K562 (cell line): Measurements from ENCODE around the gene ENDOD1. TPM values are rescaled to one million over a fixed set of nuclear protein-coding genes. Genes with fewer than 3 reads are reported as not detected.

Source experiments
- ATAC-seq: fragments of 200-7000 bp; cut with Tn5 transposase; 3 replicates; pipeline ENCODE4 v1.9.1; 2020; ENCODE audit warnings: moderate library complexity
- BruUV-seq: library from RNA; stranded (reverse); fragments of 400-500 nt; replicated peaks from 2 replicates; lab custom pipeline; 2021; lab: Mats Ljungman, UMichigan
- CTCF ChIA-PET: fragments of 300-600 bp; formaldehyde crosslinking; extraction: SDS; loops from one replicate; lab custom pipeline; 2021; ENCODE audit warnings: low intra/inter-chr PET ratio; lab: Yijun Ruan, JAX
- POLR2A ChIA-PET: fragments of 300-600, 350-650 bp; sonication (Branson Sonifier 250); formaldehyde crosslinking; extraction: SDS; loops from one replicate; lab custom pipeline; 2021; ENCODE audit warnings: antibody characterized with exemption, inconsistent platforms; lab: Yijun Ruan, JAX
- DNase-seq, 4 experiments: peaks; one replicate each; pipeline versions ENCODE4 v3.0.0 to v3.0.0-alpha.2; 2011 to 2018; ENCODE audit warnings: low spot score in 3 of 4, mixed read lengths in 3 of 4; ENCODE audit errors: extremely low read depth in 1 of 4
- FAIRE-seq: peaks from 2 replicates; lab custom pipeline; 2011; peaks lifted over from hg19 to GRCh38; lab: Jason Lieb, UNC
- H2AFZ ChIP-seq: 2 replicates; pipeline ENCODE4 v1.6.0; 2011; ENCODE audit warnings: low read depth, low read length, control low read depth, inconsistent platforms
- H3K27ac ChIP-seq: fragments of 200-600 bp; 3 replicates; pipeline ENCODE4 v1.8.0; 2011; ENCODE audit warnings: low read depth, mild to moderate bottlenecking, control low read depth, inconsistent platforms, low read length, moderate library complexity, mixed read lengths; ENCODE audit errors: extremely low read depth
- H3K27me3 ChIP-seq, 2 experiments: fragments of 300-600 bp in 1 of 2; 2 replicates in 1 of 2; 3 replicates in 1 of 2; pipeline versions ENCODE4 v1.6.0 to v1.8.0; 2011; ENCODE audit warnings: inconsistent platforms in 2 of 2, low read length in 2 of 2, mild to moderate bottlenecking in 1 of 2, mixed read lengths in 1 of 2, moderate library complexity in 1 of 2; ENCODE audit not compliant: control insufficient read depth in 2 of 2, insufficient read depth in 2 of 2
- H3K36me3 ChIP-seq: fragments of 300-600 bp; 3 replicates; pipeline ENCODE4 v1.8.0; 2011; ENCODE audit warnings: mild to moderate bottlenecking, low read length, inconsistent platforms; ENCODE audit not compliant: control insufficient read depth, insufficient read depth
- H3K4me1 ChIP-seq, 2 experiments: fragments of 200-600 bp in 1 of 2; replicated peaks in 1 of 2; 2 replicates in 1 of 2; 3 replicates in 1 of 2; pipeline versions ENCODE4 v1.5.1 to v1.8.0; 2011; ENCODE audit warnings: inconsistent platforms in 2 of 2, low read length in 2 of 2, mild to moderate bottlenecking in 1 of 2, mixed read lengths in 1 of 2, moderate library complexity in 1 of 2; ENCODE audit not compliant: control insufficient read depth in 2 of 2, insufficient read depth in 2 of 2
- H3K4me2 ChIP-seq: 2 replicates; pipeline ENCODE4 v1.6.1; 2011; ENCODE audit warnings: low read length, control low read depth, inconsistent platforms, mixed read lengths; ENCODE audit not compliant: insufficient read depth
- H3K4me3 ChIP-seq: fragments of 200-600 bp; sonication (generic), shearing (Covaris generic); 2 replicates; pipeline ENCODE4 v1.5.1; 2016; ENCODE audit warnings: control low read depth, inconsistent platforms
- H3K79me2 ChIP-seq: fragments of 200-600 bp; 3 replicates; pipeline ENCODE4 v1.8.0; 2011; ENCODE audit warnings: low read length, inconsistent platforms; ENCODE audit not compliant: control insufficient read depth, insufficient read depth
- H3K9ac ChIP-seq, 2 experiments: 2 replicates each; pipeline versions ENCODE4 v1.6.0 to v1.6.1; 2011; ENCODE audit warnings: low read depth in 2 of 2, low read length in 2 of 2, control low read depth in 1 of 2, inconsistent platforms in 1 of 2, mild to moderate bottlenecking in 1 of 2, mixed read lengths in 1 of 2; ENCODE audit not compliant: insufficient read depth in 1 of 2
- H3K9me1 ChIP-seq: one replicate; pipeline ENCODE4 v1.6.0; 2011; ENCODE audit warnings: inconsistent platforms, mild to moderate bottlenecking, low read length, moderate library complexity; ENCODE audit not compliant: control insufficient read depth, insufficient read depth
- H3K9me3 ChIP-seq: replicated peaks from 2 replicates; pipeline ENCODE4 v1.5.1; 2011; ENCODE audit warnings: low read depth, low read length, inconsistent platforms; ENCODE audit not compliant: control insufficient read depth, insufficient read depth
- H4K20me1 ChIP-seq: replicated peaks from 2 replicates; pipeline ENCODE4 v1.6.1; 2011; ENCODE audit warnings: low read length, inconsistent platforms, mixed read lengths; ENCODE audit not compliant: control insufficient read depth, insufficient read depth
- CAMTA2 ChIP-seq: fragments of 250-450 bp; sonication (Bioruptor Pico); conservative IDR thresholded peaks from 2 replicates; pipeline ENCODE4 v1.5.1; 2022
- CSDE1 ChIP-seq, 2 experiments: fragments of 450-650 bp; IDR thresholded peaks; 2 replicates each; pipeline ENCODE4 v1.6.1; 2016; ENCODE audit warnings: mild to moderate bottlenecking in 1 of 2
- DACH1 ChIP-seq: fragments of 450-650 bp; IDR thresholded peaks from 2 replicates; pipeline ENCODE4 v1.6.1; 2018; ENCODE audit not compliant: partially characterized antibody
- FIP1L1 ChIP-seq: fragments of 200-400 bp; formaldehyde crosslinking; IDR thresholded peaks from 2 replicates; pipeline ENCODE4 v1.6.1; 2018; ENCODE audit warnings: mild to moderate bottlenecking, low read depth, low read length; ENCODE audit not compliant: poor library complexity, severe bottlenecking
- FOS ChIP-seq: IDR thresholded peaks from 3 replicates; pipeline ENCODE4 v1.6.1; 2011; ENCODE audit not compliant: insufficient read length; ENCODE audit errors: extremely low read depth
- MED1 ChIP-seq: sonication (generic); formaldehyde crosslinking; IDR thresholded peaks from 2 replicates; pipeline ENCODE4 v1.8.1; 2023; ENCODE audit warnings: missing genetic modification reagents, borderline replicate concordance
- MYC ChIP-seq, 2 experiments: fragments of 250-450 bp in 1 of 2; sonication (Bioruptor Pico) in 1 of 2; IDR thresholded peaks; 2 replicates each; pipeline versions ENCODE4 v1.5.1 to v1.6.1; 2012 to 2021; ENCODE audit warnings: low read depth in 2 of 2, borderline replicate concordance in 1 of 2, improper control_type of control experiment in 1 of 2, low read length in 1 of 2, mild to moderate bottlenecking in 1 of 2, moderate library complexity in 1 of 2
- RCOR1 ChIP-seq, 2 experiments: IDR thresholded peaks; 2 replicates each; pipeline ENCODE4 v1.6.1; 2012; ENCODE audit warnings: low read depth in 2 of 2, low read length in 2 of 2, borderline replicate concordance in 1 of 2, improper control_type of control experiment in 1 of 2
- SRSF9 ChIP-seq: fragments of 200-400 bp; formaldehyde crosslinking; IDR thresholded peaks from 2 replicates; pipeline ENCODE4 v1.6.1; 2017; ENCODE audit warnings: low read depth, low read length, borderline replicate concordance
- TEAD4 ChIP-seq, 2 experiments: sonication (generic) in 1 of 2; formaldehyde crosslinking in 1 of 2; IDR thresholded peaks; 2 replicates each; pipeline versions ENCODE4 v1.6.1 to v1.8.0; 2012 to 2022; ENCODE audit warnings: borderline replicate concordance in 1 of 2, inconsistent platforms in 1 of 2, low read length in 1 of 2, mild to moderate bottlenecking in 1 of 2, missing genetic modification reagents in 1 of 2
- YBX1 ChIP-seq: fragments of 450-650 bp; IDR thresholded peaks from 2 replicates; pipeline ENCODE4 v1.7.1; 2016; ENCODE audit warnings: mild to moderate bottlenecking
- ZBTB49 ChIP-seq: sonication (generic); formaldehyde crosslinking; IDR thresholded peaks from 2 replicates; pipeline ENCODE4 v1.8.0; 2022; ENCODE audit warnings: missing genetic modification reagents, mild to moderate bottlenecking, borderline replicate concordance
- ZNF140 ChIP-seq: fragments of 250-450 bp; sonication (Bioruptor Pico); IDR thresholded peaks from 2 replicates; pipeline ENCODE4 v1.8.0; 2021; ENCODE audit warnings: moderate library complexity, mild to moderate bottlenecking, inconsistent platforms
- ZNF24 ChIP-seq: fragments of 450-650 bp; IDR thresholded peaks from 2 replicates; pipeline ENCODE4 v1.6.1; 2016
- WGBS: fragments of 100-300 bp; shearing (Covaris generic); methylation state at CpG from one replicate; pipeline ENCODE4 v1.1.6; 2016; ENCODE audit warnings: low coverage, mixed read lengths; ENCODE audit not compliant: insufficient coverage; ENCODE audit errors: missing lambda C conversion rate; 5-methylcytosine and 5-hydroxymethylcytosine counted together
- in situ Hi-C: fragments of 300-500 bp; cut with MboI; formaldehyde crosslinking; loops from 4 replicates; pipeline ENCODE4 v1.15.0; 2018; ENCODE audit warnings: inconsistent platforms, mixed read lengths
- intact Hi-C: fragments of 100-400 bp; cut with micrococcal nuclease; formaldehyde crosslinking; loops from 2 replicates; pipeline ENCODE4 v1.14.2; 2022
- polyA plus RNA-seq, 8 experiments: library from polyadenylated mRNA; depleted of rRNA in 4 of 8; stranded (reverse) in 5 of 8; unstranded in 3 of 8; fragments of >200 nt; fragmentation: Nextera tagmentation in 2 of 8; fragmentation: Illumina TruSeq in 1 of 8; extraction: Ambion mirVana in 2 of 8; extraction: Trizol in 1 of 8; gene quantifications; 2 replicates each; pipeline versions ENCODE4 v1.2.1 to v1.2.3, GENCODE V29; 2011 to 2014; ENCODE audit warnings: inconsistent platforms in 1 of 8, missing spikeins in 1 of 8
- total RNA-seq, 7 experiments: library from RNA; depleted of rRNA in 6 of 7; stranded (reverse); fragments of >200 nt in 6 of 7; fragmentation: Illumina TruSeq in 2 of 7; extraction: Trizol in 2 of 7; gene quantifications; 2 replicates each; pipeline versions ENCODE4 v1.2.1 to v1.2.3, GENCODE V29; 2011 to 2021; ENCODE audit warnings: low replicate concordance in 1 of 7
- TF ChIP-seq, protein P1 (sequence below): sonication (generic); formaldehyde crosslinking; IDR thresholded peaks from 2 replicates; pipeline ENCODE4 v1.8.1; 2022; ENCODE audit warnings: missing genetic modification reagents

The ENDOD1 gene
- total and polyA plus RNA-seq, 9 of the 15 experiments (the other 6 are each of a cell fraction or from before 2014, with no cell fraction given) = 4.2 to 11.8 (median 9.3) TPM

GRCh38 chr11:95067039-95067840 is 22.4 kb upstream of the ENDOD1 start:
- FAIRE-seq = peak; percentile 35
- ChIA-PET POLR2A (interaction anchor here (0.6 to 3.7 kb wide), 28 partner anchors 9 to 1275 kb away, joined by 3 to 29 read pairs (median 4); partner anchors contain the start of gene ENDOD1), CTCF (no interaction called here)
- Histone ChIP-seq H4K20me1 (no peaks in the 10 kb centered on the region), H3K27me3 (no peaks in the 10 kb centered on the region), H3K4me2 (peak overlapping the region; percentile 97), H3K27ac (peak overlapping the region; percentile 94), H3K4me3 (peak overlapping the region; percentile 86), H3K4me1 (peaks cover 0 to 5% of the 10 kb centered on the region in 2 experiments; a peak in 3 of 5 replicates), H2AFZ (peak overlapping the region; percentile 95), H3K9me3 (no peaks in the 10 kb centered on the region), H3K79me2 (peaks cover 38% of the 10 kb centered on the region), H3K9me1 (no peaks in the 10 kb centered on the region), H3K9ac (peak overlapping the region; percentile 96 to 100), H3K36me3 (peaks cover 9% of the 10 kb centered on the region; the same call in 2 of the 3 replicates)
- BruUV-seq = no TSS peak
- WGBS = under 1% methylated on average over 74 of the region's 98 CpGs
- DNase-seq = peak; percentile 64 to 88 (median 68)
- in situ Hi-C loops = no loop called here
- intact Hi-C loops = loop anchor here (5.0 to 10.0 kb wide), 4 partner anchors 95 to 698 kb away; partner anchors contain the start of genes CWC15, KDM4D and SESN3
- ATAC-seq = peak; percentile 87
- TF ChIP-seq, protein P1, sequence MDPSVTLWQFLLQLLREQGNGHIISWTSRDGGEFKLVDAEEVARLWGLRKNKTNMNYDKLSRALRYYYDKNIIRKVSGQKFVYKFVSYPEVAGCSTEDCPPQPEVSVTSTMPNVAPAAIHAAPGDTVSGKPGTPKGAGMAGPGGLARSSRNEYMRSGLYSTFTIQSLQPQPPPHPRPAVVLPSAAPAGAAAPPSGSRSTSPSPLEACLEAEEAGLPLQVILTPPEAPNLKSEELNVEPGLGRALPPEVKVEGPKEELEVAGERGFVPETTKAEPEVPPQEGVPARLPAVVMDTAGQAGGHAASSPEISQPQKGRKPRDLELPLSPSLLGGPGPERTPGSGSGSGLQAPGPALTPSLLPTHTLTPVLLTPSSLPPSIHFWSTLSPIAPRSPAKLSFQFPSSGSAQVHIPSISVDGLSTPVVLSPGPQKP = no peak
- TF ChIP-seq ZNF24 = peak; percentile 53; the same call in 1 of the 2 replicates
- TF ChIP-seq ZBTB49 (CRISPR knock-in tag) = no peak
- TF ChIP-seq SRSF9 = no peak
- TF ChIP-seq TEAD4 (IDR thresholded peaks at IDR 0.05; ENCODE audit: low read length) = peak; percentile 46; the same call in 1 of the 2 replicates
- no peak for TF ChIP-seq TEAD4 (CRISPR knock-in tag; IDR thresholded peaks at IDR 0.05; ENCODE audit: borderline replicate concordance)
- no peak for TF ChIP-seq YBX1
- TF ChIP-seq MYC (IDR thresholded peaks at IDR 0.05; ENCODE audit: low read depth, low read length) = peak; percentile 88
- no peak for TF ChIP-seq MYC (CRISPR knock-in tag; IDR thresholded peaks at IDR 0.05; ENCODE audit: borderline replicate concordance, low read depth)
- TF ChIP-seq ZNF140 (CRISPR knock-in tag) = no peak
- TF ChIP-seq DACH1 = no peak
- peak in 1 of 2 experiments; percentile 49; a peak in 1 of 4 replicates for TF ChIP-seq RCOR1 (IDR thresholded peaks at IDR 0.05; ENCODE audit: borderline replicate concordance in 1 of 2, low read depth in 2 of 2, low read length in 2 of 2)
- TF ChIP-seq FOS = no peak
- TF ChIP-seq CAMTA2 (CRISPR knock-in tag) = no peak
- TF ChIP-seq MED1 (CRISPR knock-in tag) = no peak
- TF ChIP-seq FIP1L1 = peak; percentile 74
- TF ChIP-seq CSDE1 (IDR thresholded peaks at IDR 0.05) = no peak
